ENCODE data around the gene MRS2.

DNA sequence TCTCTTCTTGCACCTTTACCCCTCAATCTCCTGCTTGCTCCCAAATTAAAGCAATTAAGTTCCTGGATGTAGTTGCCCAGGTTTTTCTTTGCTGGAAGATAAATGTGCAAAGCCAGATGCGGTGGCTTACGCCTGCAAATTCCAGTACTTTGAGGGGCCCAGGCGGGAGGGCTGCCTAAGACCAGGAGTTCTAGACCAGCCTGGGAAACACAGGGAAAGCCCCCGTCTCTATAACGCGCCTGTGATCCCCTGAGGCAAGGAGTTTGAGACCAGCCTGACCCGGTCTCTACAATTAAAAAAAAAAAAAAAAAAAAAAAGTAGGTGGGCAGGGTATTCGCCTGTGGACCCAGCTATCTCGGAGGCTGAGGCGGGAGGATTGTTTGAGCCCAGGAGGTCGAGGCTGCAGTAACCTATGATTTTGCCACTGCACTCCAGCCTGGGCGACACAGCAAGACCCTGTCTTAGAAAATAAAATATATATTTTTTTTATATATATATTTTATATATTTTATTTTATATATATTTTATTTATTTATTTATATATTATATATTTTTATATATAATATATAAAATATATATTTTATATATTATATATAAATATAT is 44.4 kb upstream of the MRS2 start:
- TF ChIP-seq, protein P1, sequence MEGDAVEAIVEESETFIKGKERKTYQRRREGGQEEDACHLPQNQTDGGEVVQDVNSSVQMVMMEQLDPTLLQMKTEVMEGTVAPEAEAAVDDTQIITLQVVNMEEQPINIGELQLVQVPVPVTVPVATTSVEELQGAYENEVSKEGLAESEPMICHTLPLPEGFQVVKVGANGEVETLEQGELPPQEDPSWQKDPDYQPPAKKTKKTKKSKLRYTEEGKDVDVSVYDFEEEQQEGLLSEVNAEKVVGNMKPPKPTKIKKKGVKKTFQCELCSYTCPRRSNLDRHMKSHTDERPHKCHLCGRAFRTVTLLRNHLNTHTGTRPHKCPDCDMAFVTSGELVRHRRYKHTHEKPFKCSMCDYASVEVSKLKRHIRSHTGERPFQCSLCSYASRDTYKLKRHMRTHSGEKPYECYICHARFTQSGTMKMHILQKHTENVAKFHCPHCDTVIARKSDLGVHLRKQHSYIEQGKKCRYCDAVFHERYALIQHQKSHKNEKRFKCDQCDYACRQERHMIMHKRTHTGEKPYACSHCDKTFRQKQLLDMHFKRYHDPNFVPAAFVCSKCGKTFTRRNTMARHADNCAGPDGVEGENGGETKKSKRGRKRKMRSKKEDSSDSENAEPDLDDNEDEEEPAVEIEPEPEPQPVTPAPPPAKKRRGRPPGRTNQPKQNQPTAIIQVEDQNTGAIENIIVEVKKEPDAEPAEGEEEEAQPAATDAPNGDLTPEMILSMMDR (conservative IDR thresholded peaks at IDR 0.05; ENCODE audit: low read depth, low read length) = no peak
- TF ChIP-seq EZH2phosphoT487 (IDR thresholded peaks at IDR 0.05; ENCODE audit: borderline replicate concordance, low read length) = no peak
